ENCODE measurements around the gene CSRNP3.

The CSRNP3 gene

DNA sequence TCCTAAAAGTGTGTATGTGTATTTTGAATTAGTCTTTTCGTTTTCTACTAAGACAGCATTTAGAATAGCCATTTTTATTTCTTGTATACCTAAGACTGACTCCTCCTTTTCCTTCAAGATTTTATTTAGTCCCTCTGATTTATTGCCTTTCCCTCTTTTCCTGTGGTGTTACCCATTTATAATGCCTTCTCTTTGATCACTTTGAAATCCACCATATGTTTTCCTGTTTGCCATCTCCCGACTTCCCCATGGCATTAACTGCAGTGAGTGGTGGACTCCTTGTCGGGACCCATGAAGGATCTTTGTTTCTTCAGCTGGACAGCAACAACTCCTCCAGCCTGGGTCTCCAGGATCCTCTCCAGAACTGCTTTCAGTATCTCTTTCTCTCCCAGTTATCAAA is 160.7 kb downstream of the CSRNP3 start:
- DNase-seq (ENCODE audit: low read depth): no peak
- H3K4me3 ChIP-seq (ENCODE audit: control insufficient read depth, low read depth, low read length): no peak overlapping the region
- TF ChIP-seq, protein P1, sequence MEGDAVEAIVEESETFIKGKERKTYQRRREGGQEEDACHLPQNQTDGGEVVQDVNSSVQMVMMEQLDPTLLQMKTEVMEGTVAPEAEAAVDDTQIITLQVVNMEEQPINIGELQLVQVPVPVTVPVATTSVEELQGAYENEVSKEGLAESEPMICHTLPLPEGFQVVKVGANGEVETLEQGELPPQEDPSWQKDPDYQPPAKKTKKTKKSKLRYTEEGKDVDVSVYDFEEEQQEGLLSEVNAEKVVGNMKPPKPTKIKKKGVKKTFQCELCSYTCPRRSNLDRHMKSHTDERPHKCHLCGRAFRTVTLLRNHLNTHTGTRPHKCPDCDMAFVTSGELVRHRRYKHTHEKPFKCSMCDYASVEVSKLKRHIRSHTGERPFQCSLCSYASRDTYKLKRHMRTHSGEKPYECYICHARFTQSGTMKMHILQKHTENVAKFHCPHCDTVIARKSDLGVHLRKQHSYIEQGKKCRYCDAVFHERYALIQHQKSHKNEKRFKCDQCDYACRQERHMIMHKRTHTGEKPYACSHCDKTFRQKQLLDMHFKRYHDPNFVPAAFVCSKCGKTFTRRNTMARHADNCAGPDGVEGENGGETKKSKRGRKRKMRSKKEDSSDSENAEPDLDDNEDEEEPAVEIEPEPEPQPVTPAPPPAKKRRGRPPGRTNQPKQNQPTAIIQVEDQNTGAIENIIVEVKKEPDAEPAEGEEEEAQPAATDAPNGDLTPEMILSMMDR (IDR thresholded peaks at IDR 0.05; ENCODE audit: control insufficient read depth, insufficient read depth, low read depth, low read length, missing control alignments): no peak

DNA sequence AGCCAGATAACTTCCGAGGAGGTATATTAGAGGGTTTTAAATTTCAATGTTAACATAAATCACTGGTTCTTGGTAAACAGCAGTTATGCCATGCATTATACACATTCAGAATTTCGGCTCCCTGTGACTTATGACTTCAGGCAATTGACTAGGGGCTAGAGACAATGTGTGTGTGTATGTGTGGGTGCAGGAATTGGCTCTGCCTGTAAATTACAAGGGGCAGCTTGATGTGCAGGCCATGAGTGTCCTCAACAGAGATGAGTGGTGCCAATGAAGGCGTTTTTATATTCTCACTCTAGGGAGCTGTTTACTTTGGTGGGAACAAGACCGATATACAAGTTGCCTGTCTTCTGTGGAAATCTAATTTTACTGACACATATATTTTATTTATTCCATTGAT is 161.6 kb downstream of the CSRNP3 start:
- DNase-seq (ENCODE audit: low read depth): no peak
- TF ChIP-seq, protein P1 (IDR thresholded peaks at IDR 0.05; ENCODE audit: control insufficient read depth, insufficient read depth, low read depth, low read length, missing control alignments): no peak
- H3K4me3 ChIP-seq (ENCODE audit: control insufficient read depth, low read depth, low read length): no peak overlapping the region

DNA sequence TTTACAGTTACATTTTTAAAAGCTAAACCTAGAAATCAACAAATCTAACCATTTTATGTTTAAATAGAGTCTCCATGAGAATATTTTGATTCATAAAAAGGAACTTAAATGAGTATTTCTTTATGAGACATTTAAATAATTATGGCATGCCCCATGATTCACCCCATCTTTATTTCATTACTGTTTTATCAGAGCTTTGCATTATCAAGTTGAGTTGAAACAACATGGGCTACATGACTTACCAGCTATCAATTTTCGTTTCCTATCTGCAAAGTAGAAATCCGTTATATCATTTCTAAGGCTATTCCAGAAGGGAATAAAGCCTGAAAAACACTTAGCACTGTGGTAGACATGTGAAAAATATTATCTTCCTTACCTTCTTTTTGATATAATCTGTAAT is 163.1 kb downstream of the CSRNP3 start:
- TF ChIP-seq, protein P1 (IDR thresholded peaks at IDR 0.05; ENCODE audit: control insufficient read depth, insufficient read depth, low read depth, low read length, missing control alignments): no peak
- no peak for DNase-seq (ENCODE audit: low read depth)
- H3K4me3 ChIP-seq (ENCODE audit: control insufficient read depth, low read depth, low read length): no peak overlapping the region

DNA sequence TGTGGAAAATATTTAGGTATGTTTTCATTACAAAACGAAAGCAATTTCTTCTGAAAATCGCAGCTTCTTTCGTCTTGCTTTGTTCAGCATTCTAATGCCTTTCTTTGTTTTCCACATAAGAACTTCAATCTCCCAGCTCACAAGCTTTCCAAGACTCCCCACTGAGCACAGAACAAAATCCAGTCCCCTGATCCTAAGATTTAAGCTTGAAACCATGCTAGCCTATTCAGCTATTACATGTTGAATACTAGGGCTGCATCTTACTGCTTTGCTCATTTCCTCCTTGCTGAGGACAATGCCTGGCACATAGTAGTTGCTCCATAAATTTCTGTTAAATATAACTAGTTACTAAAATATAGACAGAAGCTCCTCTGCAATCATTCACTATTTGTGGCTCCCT is 163.9 kb downstream of the CSRNP3 start:
- DNase-seq (ENCODE audit: low read depth): no peak
- H3K4me3 ChIP-seq (ENCODE audit: control insufficient read depth, low read depth, low read length): no peak overlapping the region
- TF ChIP-seq, protein P1 (IDR thresholded peaks at IDR 0.05; ENCODE audit: control insufficient read depth, insufficient read depth, low read depth, low read length, missing control alignments): no peak

DNA sequence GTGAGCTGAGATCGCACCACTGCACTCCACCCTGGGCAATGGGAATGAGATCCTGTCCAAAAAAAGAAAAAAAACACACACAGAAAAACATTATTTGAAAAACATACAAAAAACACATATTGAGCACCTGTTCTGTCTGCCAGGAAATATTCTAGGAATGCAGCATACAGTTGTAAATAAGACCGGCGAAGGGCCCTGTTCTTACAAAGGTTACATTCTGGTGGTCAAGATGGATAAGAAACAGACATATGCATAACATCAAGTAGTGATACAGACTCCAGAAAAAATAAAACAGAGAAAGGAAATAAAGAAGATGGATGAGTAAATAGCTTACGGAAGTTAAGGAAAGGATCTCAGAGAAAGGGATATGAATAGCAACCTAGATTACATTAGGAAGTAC is 164.8 kb downstream of the CSRNP3 start:
- TF ChIP-seq, protein P1 (IDR thresholded peaks at IDR 0.05; ENCODE audit: control insufficient read depth, insufficient read depth, low read depth, low read length, missing control alignments): no peak
- DNase-seq (ENCODE audit: low read depth): no peak
- no peak overlapping the region for H3K4me3 ChIP-seq (ENCODE audit: control insufficient read depth, low read depth, low read length)

DNA sequence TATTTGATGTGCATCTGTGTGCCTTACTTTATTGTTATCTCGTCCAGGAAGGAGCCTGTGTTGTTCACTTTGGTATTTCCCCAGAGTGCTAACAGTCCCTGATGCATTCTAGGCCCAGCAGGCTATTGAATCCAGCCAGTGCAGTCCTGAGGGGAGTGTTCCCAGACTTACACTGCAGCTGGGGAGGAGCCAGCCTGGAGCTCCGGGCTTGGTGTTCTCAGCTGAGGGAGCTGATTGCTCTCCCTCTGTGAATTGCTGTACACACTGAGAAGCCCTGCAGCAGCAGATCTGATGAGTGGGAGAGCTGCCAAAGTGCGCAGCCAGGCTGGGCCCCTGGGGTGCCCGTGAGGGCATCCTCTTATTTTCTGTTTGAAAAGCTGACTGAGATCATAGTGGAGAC is 165.4 kb downstream of the CSRNP3 start:
- TF ChIP-seq, protein P1 (IDR thresholded peaks at IDR 0.05; ENCODE audit: control insufficient read depth, insufficient read depth, low read depth, low read length, missing control alignments): no peak
- no peak overlapping the region for H3K4me3 ChIP-seq (ENCODE audit: control insufficient read depth, low read depth, low read length)
- DNase-seq (ENCODE audit: low read depth): no peak

DNA sequence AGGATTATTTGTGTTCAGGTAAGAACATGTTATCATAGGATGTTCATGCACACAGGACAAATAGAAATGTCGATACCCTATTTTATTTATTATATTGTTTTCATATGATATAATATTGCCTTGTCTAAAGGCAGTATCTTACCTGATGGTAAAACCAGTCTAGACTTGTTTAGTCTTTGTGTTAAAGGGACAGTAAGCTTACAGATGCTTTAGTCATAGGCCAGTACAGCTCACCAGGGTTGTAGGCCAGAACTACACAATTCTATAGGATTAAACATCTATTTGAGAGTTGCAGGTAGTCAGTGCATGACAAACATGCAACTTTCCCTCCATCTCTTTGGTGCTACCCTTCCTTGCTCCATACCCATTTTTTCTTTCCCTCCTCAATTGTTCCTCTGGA is 166.0 kb downstream of the CSRNP3 start:
- TF ChIP-seq, protein P1 (IDR thresholded peaks at IDR 0.05; ENCODE audit: control insufficient read depth, insufficient read depth, low read depth, low read length, missing control alignments): no peak
- DNase-seq (ENCODE audit: low read depth): no peak
- H3K4me3 ChIP-seq (ENCODE audit: control insufficient read depth, low read depth, low read length): no peak overlapping the region
